GM21737 (cell line): ENCODE results near the gene CACNA1I.
"Not testable (repeated sequence)": the region's sequence is repeated elsewhere in the genome, so short reads cannot be mapped to it uniquely, and the experiment has no call there.

ENCODE experiments used
- ATAC-seq: cut with Tn5 transposase; IDR thresholded peaks from one replicate; pipeline ENCODE4 v1.9.1; 2021; ENCODE audit warnings: mild to moderate bottlenecking, moderate library complexity; ENCODE audit not compliant: unreplicated experiment

CACNA1I gene

DNA sequence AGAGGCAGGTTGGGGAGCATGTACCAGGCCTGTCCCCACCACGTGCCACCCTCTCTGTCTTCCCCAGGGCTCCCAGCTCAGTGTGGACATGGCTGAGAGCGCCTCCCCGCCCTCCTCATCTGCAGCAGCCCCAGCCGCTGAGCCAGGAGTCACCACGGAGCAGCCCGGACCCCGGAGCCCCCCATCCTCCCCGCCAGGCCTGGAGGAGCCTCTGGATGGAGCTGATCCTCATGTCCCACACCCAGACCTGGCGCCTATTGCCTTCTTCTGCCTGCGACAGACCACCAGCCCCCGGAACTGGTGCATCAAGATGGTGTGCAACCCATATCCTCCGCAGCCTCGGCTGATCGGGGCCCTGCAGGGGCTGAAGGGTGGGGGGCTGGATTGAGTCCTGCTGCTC, at the start of gene CACNA1I:
Gene CACNA1I, plus strand, starts transcription at position 89 of the 400 bp plus-strand sequence. Its CDS starts 0 bp downstream, at position 89.
- ATAC-seq = no peak

GRCh38 chr22:39521106-39521885, 49.3 kb upstream of the CACNA1I start:
- ATAC-seq = not testable (repeated sequence)

DNA sequence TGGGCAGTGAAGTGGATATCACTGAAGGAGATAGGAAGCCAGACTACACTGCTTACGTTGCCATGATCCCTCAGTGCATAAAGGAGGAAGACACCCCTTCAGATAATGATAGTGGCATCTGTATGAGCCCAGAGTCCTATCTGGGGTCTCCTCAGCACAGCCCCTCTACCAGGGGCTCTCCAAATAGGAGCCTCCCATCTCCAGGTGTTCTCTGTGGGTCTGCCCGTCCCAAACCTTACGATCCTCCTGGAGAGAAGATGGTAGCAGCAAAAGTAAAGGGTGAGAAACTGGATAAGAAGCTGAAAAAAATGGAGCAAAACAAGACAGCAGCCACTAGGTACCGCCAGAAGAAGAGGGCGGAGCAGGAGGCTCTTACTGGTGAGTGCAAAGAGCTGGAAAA, 48.5 kb upstream of the CACNA1I start:
- ATAC-seq = not testable (repeated sequence)

- ATAC-seq = no peak
These were observed 47.8 kb upstream of the CACNA1I start for GRCh38 chr22:39522567-39523300.

- ATAC-seq = no peak
These were observed 46.3 kb upstream of the CACNA1I start for GRCh38 chr22:39524089-39524752.

DNA sequence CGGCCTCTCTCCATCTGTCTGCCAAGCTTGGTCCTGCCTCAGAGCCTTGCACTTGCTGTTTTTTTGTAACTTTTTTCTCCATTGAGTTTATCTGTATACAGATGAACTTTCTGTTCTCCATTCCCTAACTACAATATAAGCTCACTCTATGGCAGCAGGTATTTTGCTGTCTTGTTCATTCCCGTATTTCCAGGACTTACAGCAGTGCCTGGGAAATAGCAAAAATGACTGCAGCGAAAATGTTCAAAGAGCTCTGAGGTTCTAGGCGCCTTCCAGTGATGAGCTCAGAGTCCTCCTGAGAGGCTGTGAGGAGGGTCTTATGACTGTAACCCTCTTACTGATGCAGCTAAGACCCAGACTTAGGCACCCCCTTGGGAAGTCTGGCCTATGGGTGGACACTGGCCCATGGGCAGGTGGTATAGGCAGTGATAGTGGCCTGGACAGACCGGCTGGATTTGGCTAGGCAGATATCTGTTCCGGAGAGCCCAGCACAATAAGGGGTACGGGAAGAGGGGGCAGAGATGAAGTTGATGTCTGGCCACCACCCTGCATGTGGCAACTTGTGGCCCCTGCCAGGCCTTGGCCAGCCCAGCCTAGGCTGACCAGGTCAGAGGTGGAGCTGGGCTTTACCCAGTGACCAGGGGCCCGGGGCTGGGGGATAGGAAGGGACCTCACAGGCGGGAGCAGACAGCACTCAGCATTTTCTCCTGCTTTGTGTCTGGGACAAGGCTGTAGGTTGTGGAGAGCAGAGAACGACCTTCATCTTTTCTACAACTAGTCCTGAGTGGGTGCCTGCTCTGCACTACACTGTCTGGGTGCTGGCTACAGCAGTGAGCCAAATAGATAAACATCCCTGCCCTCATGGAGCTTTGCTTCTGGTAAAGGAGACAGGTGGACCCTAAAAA, 45.5 kb upstream of the CACNA1I start:
- ATAC-seq = no peak

DNA sequence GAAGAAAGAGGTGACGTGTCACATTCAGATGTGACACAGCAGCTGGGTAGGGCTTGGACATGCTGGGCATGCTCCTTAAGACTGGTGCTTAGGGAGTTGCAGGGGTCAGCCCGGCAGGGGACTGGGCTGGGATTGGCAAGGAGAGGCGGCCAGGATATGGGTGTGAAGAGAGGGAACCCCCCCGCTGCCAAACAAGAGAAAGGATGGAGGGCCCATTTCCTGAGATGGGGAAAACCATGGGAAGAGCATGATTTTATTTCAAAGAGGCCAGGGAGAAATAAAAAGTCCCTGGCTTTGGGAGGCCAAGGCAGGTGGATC, 44.9 kb upstream of the CACNA1I start:
- no peak for ATAC-seq

DNA sequence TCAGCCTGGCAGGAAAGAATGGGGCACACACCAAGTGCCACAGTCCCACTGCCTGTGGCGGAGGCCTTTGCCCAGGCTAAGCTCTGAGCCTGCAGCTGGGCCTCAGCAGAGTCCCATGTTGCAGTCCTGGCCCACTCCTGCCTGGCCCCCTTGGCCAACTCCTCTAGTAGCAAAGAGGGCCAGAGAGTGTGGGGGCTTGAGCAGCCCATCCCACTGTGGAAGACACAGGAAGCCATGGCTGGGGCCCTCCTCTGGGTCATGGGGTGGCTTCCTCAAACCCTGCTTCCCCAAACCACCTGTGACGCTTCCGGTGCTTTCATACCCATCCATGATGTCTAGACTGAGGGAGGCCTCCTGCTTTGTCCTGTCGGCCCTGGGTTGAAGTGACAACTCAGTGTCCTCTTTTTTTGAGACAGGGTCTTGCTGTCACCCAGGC, 43.8 kb upstream of the CACNA1I start:
- no peak for ATAC-seq

DNA sequence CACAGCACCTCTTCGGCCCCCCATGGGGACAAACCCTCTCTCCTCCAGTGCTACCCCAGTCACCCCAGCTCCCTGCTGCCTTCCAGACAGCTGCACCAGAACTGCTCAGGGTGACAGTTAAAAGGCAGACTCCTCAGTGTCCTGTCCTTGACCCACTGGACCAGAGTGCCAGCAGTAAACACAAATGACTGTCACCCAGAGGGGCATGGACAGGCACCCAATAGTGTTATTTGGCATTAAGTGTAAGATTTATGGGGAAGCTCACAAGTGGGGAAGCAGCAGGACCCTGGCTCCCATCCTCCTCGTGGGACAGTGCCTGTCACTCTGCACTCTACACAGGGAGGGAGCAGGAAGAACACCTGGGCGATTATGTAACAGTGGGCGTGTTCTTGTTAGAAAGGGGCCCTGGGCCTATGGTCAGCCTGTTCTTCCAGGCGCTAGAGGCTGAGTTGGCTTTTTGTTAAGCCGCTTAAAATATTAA, 43.0 kb upstream of the CACNA1I start:
- ATAC-seq = no peak

- no peak for ATAC-seq
These were observed 42.4 kb upstream of the CACNA1I start for GRCh38 chr22:39528080-39528661.

- ATAC-seq = no peak
These were observed 41.7 kb upstream of the CACNA1I start for GRCh38 chr22:39528681-39529486.

GRCh38 chr22:39529487-39529851, 41.1 kb upstream of the CACNA1I start:
- ATAC-seq = no peak

DNA sequence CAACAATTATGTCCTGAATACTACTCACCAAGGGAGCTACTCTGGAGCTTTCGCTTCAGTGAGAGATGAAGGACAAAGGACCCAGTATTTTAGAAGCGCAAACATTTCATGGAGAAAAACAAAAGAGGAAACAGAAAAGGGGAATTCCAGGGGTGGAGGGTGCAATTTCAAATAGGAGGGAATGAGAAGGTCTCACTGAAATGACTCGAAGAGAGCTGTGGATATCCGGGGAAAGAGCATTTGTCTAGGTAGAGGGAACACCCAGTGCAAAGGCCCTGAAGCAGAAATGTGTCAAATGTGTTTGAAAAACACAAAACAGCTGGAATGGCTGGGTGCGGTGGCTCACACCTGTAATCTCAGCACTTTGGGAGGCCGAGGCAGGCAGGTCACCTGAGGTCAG, 40.4 kb upstream of the CACNA1I start:
- no peak for ATAC-seq

DNA sequence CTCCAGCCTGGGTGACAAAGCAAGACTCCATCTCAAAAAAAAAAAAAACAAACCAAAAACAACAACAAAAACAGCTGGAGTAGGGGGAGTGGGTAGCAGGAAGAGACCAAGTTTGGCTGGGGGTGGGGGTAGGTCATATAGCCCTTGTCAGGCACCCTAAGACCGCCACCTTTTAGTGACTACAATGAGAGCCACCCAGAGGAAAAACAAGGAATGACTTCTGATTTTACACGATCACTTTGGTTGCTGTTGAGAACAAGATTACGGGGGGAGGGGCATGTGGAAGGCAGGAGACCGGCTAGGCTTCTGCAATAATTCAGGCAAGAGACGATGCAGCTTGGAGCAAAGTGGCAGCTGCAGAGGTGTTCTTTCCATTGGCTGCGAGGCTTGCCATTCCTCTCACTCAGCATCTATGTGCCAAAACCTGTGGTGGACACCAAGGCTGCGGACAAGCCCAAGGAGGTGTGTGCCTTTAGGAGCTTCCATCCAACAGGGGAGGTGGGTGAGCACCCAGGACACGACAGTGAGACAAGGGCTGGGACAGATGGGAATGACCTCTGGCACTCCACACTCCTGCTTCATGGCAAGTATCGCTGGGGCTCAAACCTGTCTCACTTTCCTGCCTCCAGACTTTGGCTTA, 39.7 kb upstream of the CACNA1I start:
- no peak for ATAC-seq

- ATAC-seq = peak; percentile 67
These were observed 38.1 kb upstream of the CACNA1I start, which contains the start of gene RPS19BP1 for GRCh38 chr22:39532215-39533073. Gene RPS19BP1 (minus strand): TSS chr22:39532748. CDS start chr22:39532738, 10 bp downstream.

DNA sequence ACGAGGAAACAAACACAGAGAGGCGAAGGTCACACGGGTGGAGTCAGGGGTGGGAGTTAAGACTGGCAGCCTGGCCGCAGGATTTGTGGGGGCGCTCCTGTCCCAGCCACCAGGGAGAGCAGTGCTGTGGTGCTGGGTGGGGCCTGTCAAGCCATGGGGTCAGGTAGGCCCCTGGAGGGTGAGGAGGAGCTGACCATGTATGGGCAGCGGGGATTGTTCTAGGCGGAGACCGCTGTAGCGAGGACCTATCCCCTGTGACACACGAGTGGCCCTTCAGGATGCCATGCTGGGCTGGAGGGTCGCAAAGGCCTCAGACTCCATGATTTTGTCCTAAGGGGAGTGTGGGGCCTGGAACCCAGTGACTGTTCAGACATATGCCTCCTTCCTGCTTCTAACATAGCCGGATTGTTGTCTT, 36.5 kb upstream of the CACNA1I start:
- ATAC-seq = no peak

DNA sequence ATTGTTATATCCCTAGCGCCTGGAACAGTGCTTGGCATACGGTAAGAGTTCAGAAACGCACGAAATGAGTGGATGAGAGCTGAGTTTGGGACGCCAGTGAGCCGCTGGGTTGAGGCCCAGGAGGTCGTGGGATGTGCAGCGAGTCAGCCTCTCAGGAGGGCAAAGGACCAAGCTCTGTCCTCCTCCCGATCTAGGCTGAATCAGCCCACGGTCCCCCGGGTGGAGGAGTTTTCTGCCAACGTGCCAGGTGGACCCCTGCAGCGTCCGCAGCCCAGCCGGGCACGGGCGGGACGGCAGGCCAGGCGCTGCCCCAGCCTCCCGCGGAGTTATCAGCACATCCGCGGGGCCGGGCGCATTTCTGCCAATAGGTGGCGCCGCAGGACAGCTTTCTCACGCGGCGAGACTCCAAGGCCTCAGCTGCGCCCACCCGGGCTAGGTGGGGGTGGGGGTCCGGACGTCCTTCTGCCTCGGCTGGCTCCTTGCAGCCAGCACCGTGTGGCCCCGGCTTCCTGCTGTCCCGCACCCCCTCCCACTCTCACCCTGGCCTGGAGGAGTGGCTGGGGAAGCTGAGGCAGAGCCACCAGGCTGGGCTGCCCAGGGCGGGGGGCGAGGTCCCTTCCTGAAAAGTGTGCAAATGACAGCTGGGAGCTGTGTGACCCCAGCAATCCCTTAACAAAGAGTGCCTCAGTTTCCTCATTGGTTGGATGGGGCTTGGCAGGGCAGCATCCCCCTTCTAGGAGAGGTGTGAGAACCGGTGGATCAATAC, 35.8 kb upstream of the CACNA1I start:
- ATAC-seq = no peak
